Panc1 (cell line): ENCODE measurements around the gene TMEM208. TPM values are rescaled to one million over a fixed set of nuclear protein-coding genes. Genes with fewer than 3 reads are reported as not detected.

Experiments
- ATAC-seq: fragments of 200-7000 bp; cut with Tn5 transposase; 2 replicates; pipeline ENCODE4 v1.9.1; 2020; ENCODE audit warnings: mild to moderate bottlenecking, moderate library complexity
- BruUV-seq: library from RNA; stranded (reverse); fragments of 400-500 nt; replicated peaks from 2 replicates; lab custom pipeline; 2021; lab: Mats Ljungman, UMichigan
- CTCF ChIA-PET: fragments of 300-600 bp; sonication (Branson Sonifier 250); formaldehyde crosslinking; loops from one replicate; lab custom pipeline; 2022; ENCODE audit warnings: antibody characterized with exemption; lab: Charles Lee
- POLR2A ChIA-PET: fragments of 300-600 bp; sonication (Branson Sonifier 250); formaldehyde crosslinking; loops from one replicate; lab custom pipeline; 2022; ENCODE audit warnings: antibody characterized with exemption; lab: Charles Lee
- DNase-seq: peaks from one replicate; pipeline ENCODE4 v3.0.0-alpha.2; 2010; ENCODE audit warnings: low read depth, low spot score
- H3K27ac ChIP-seq: 2 replicates; pipeline ENCODE4 v1.5.1; 2011; ENCODE audit warnings: mild to moderate bottlenecking, low read length, inconsistent platforms
- H3K27me3 ChIP-seq: fragments of 200-500 bp; sonication (Bioruptor generic); 2 replicates; pipeline ENCODE4 v1.6.0; 2014; ENCODE audit warnings: low read length, inconsistent platforms; ENCODE audit not compliant: control insufficient read depth, insufficient read depth
- H3K36me3 ChIP-seq: fragments of 200-500 bp; sonication (Bioruptor generic); 2 replicates; pipeline ENCODE4 v1.5.1; 2014; ENCODE audit warnings: inconsistent platforms, mild to moderate bottlenecking, low read length, moderate library complexity; ENCODE audit not compliant: control insufficient read depth, insufficient read depth
- H3K4me1 ChIP-seq: 2 replicates; pipeline ENCODE4 v1.5.1; 2011; ENCODE audit warnings: inconsistent platforms, mild to moderate bottlenecking, low read length, moderate library complexity; ENCODE audit not compliant: control insufficient read depth, insufficient read depth
- H3K4me3 ChIP-seq, 2 experiments: 2 replicates each; pipeline ENCODE4 v1.5.1; 2011 to 2012; ENCODE audit warnings: low read depth in 2 of 2, low read length in 2 of 2, mild to moderate bottlenecking in 2 of 2, inconsistent platforms in 1 of 2, moderate library complexity in 1 of 2
- H3K9me3 ChIP-seq: fragments of 200-500 bp; sonication (Bioruptor generic); 2 replicates; pipeline ENCODE4 v1.5.1; 2014; ENCODE audit warnings: low read depth, mild to moderate bottlenecking, inconsistent platforms, low read length, moderate library complexity; ENCODE audit not compliant: control insufficient read depth, insufficient read depth
- CTCF ChIP-seq: fragments of 450-650 bp; IDR thresholded peaks from 2 replicates; pipeline ENCODE4 v1.5.1; 2017; ENCODE audit warnings: mild to moderate bottlenecking
- POLR2AphosphoS5 ChIP-seq: IDR thresholded peaks from 2 replicates; pipeline ENCODE4 v1.6.1; 2012; ENCODE audit warnings: mild to moderate bottlenecking, low read depth, low read length, moderate library complexity
- REST ChIP-seq, 2 experiments: IDR thresholded peaks; 2 replicates each; pipeline ENCODE4 v1.6.1; 2011 to 2012; ENCODE audit warnings: low read depth in 2 of 2, control low read depth in 1 of 2, low read length in 1 of 2, mild to moderate bottlenecking in 1 of 2, moderate library complexity in 1 of 2; ENCODE audit not compliant: insufficient read depth in 1 of 2
- SIN3A ChIP-seq: IDR thresholded peaks from 2 replicates; pipeline ENCODE4 v1.6.1; 2012; ENCODE audit warnings: low read depth, mild to moderate bottlenecking, low read length, moderate library complexity, borderline replicate concordance; ENCODE audit not compliant: insufficient read depth
- TCF7L2 ChIP-seq: IDR thresholded peaks from 2 replicates; pipeline ENCODE4 v1.6.1; 2011; ENCODE audit warnings: mild to moderate bottlenecking, low read depth, low read length, inconsistent platforms
- in situ Hi-C: cut with HindIII; loops from 2 replicates; pipeline ENCODE4 v1.10.0; 2016; ENCODE audit warnings: low sequenced_read_pairs, low pct_unique_long_range_greater_than_20kb
- intact Hi-C: fragments of 100-400 bp; cut with micrococcal nuclease; formaldehyde crosslinking; loops from one replicate; pipeline ENCODE4 v1.10.0; 2022; ENCODE audit not compliant: unreplicated experiment
- total RNA-seq: library from RNA; stranded (reverse); gene quantifications from one replicate; pipeline ENCODE4 v1.2.1, GENCODE V29; 2021; ENCODE audit not compliant: unreplicated experiment

The TMEM208 gene
- total RNA-seq, 1 experiment from 2014 or later: 25.6 TPM

GRCh38 chr16:67269766-67270165 is 42.8 kb downstream of the TMEM208 start:
- Histone ChIP-seq H3K9me3 (no peaks in the 10 kb centered on the region), H3K27ac (no peak overlapping the region), H3K4me3 (no peak overlapping the region), H3K4me1 (no peaks in the 10 kb centered on the region; the same call in 1 of the 2 replicates), H3K36me3 (no peaks in the 10 kb centered on the region), H3K27me3 (no peaks in the 10 kb centered on the region)
- in situ Hi-C loops (no loop called here), intact Hi-C loops (no loop called here)
- ATAC-seq (no peak; the same call in 1 of the 2 replicates), DNase-seq (no peak)
- no TSS peak for BruUV-seq
- POLR2A ChIA-PET: interaction anchor here (0.6 kb wide), 1 partner anchor 412 kb away, joined by 9 read pairs; no protein-coding TSS in a partner anchor
- no peak for TF ChIP-seq CTCF
- TF ChIP-seq POLR2AphosphoS5: no peak
- CTCF ChIA-PET: interaction anchor here (0.6 to 0.7 kb wide), 2 partner anchors 11 to 130 kb away, joined by 3 to 5 read pairs; no protein-coding TSS in a partner anchor

GRCh38 chr16:67270931-67271338 is 44.0 kb downstream of the TMEM208 start:
- 0 out of 2 replicates have a peak, but pooled peaks have one; percentile 14 for ATAC-seq
- Histone ChIP-seq H3K9me3 (no peaks in the 10 kb centered on the region), H3K27ac (no peak overlapping the region), H3K27me3 (no peaks in the 10 kb centered on the region), H3K4me3 (no peak overlapping the region), H3K4me1 (no peaks in the 10 kb centered on the region; the same call in 1 of the 2 replicates), H3K36me3 (no peaks in the 10 kb centered on the region)
- in situ Hi-C loops (no loop called here), intact Hi-C loops (no loop called here)
- TF ChIP-seq CTCF: no peak
- TF ChIP-seq POLR2AphosphoS5: no peak
- no peak for TF ChIP-seq TCF7L2
- TF ChIP-seq REST (IDR thresholded peaks at IDR 0.05; ENCODE audit: insufficient read depth in 1 of 2, low read depth in 2 of 2, low read length in 1 of 2): no peak
- TF ChIP-seq SIN3A: no peak
- ChIA-PET CTCF (interaction anchor here (1.0 kb wide), 1 partner anchor 10 kb away, joined by 3 read pairs; no protein-coding TSS in a partner anchor), POLR2A (no interaction called here)
- no TSS peak for BruUV-seq
- no peak for DNase-seq
